ENCODE results near the gene ARPC5L. TPM values are rescaled to one million over a fixed set of nuclear protein-coding genes. Genes with fewer than 3 reads are reported as not detected.

The ARPC5L gene
- total RNA-seq, 6 experiments from 2014 or later, result 15.2 to 25.7 (median 20.6) TPM

DNA sequence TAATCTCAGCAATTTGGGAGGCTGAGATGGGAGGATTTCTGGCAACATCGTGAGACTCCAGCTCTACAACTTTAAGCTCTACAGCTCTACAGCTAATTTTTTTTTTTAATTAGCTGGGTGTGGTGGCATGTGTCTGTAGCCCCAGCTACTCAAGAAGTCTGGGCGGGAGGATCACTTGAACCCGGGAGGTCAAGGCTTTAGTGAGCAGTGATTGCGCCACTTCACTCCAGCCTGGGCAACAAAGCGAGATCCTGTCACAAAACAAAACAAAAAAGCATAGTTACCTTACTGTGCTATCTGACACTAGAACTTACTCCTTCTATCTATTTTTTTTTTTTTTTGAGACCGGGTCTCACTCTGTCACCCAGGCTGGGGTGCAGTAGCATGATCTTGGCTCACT is 15.0 kb upstream of the ARPC5L start:
- ATAC-seq, result no peak
- Histone ChIP-seq H3K36me3 (no peaks in the 10 kb centered on the region), H3K4me3 (no peak overlapping the region), H3K4me1 (no peaks in the 10 kb centered on the region), H3K27me3 (no peaks in the 10 kb centered on the region), H3K27ac (no peak overlapping the region), H3K9me3 (no peaks in the 10 kb centered on the region)
- no peak for DNase-seq
- intact Hi-C loops (cut with DNase I), result no loop called here
- no peak for TF ChIP-seq POLR2A (IDR thresholded peaks at IDR 0.05)
- TF ChIP-seq, protein P1, sequence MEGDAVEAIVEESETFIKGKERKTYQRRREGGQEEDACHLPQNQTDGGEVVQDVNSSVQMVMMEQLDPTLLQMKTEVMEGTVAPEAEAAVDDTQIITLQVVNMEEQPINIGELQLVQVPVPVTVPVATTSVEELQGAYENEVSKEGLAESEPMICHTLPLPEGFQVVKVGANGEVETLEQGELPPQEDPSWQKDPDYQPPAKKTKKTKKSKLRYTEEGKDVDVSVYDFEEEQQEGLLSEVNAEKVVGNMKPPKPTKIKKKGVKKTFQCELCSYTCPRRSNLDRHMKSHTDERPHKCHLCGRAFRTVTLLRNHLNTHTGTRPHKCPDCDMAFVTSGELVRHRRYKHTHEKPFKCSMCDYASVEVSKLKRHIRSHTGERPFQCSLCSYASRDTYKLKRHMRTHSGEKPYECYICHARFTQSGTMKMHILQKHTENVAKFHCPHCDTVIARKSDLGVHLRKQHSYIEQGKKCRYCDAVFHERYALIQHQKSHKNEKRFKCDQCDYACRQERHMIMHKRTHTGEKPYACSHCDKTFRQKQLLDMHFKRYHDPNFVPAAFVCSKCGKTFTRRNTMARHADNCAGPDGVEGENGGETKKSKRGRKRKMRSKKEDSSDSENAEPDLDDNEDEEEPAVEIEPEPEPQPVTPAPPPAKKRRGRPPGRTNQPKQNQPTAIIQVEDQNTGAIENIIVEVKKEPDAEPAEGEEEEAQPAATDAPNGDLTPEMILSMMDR (IDR thresholded peaks at IDR 0.05), result no peak
- WGBS (ENCODE audit: insufficient coverage, low coverage, low lambda C conversion rate, missing lambda C conversion rate), result 84% methylated on average over 6 of the region's 6 CpGs

DNA sequence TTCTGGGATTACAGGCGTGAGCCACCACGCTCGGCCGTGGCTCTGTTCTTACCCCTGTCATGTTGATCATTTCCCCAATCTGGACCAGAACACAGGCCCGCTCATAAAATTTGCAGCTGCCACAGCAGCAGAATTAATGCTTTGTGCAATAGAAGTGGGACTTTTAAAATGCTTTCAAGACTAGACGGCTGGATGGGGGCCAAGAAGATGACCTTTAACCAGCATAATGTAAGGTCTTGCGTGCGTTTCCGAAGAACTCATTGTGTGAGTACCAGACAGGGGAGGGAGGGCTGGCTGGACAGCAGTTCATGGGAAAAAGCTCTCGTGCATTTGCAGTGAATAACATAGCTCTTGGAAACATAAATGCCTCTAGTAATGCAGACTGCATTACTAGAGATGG is 12.1 kb upstream of the ARPC5L start:
- ATAC-seq (no peak), DNase-seq (no peak)
- Histone ChIP-seq H3K27ac (no peak overlapping the region), H3K4me3 (no peak overlapping the region), H3K27me3 (no peaks in the 10 kb centered on the region), H3K36me3 (no peaks in the 10 kb centered on the region), H3K4me1 (peaks cover 0 to 3% (median 0%) of the 10 kb centered on the region in 4 donors), H3K9me3 (no peaks in the 10 kb centered on the region)
- WGBS (ENCODE audit: insufficient coverage, low coverage, low lambda C conversion rate, missing lambda C conversion rate), result 14% methylated on average over 6 of the region's 10 CpGs
- intact Hi-C loops (cut with DNase I), result loop anchor here (5.0 kb wide), 1 partner anchor 72 kb away; the partner anchor contains the start of gene OLFML2A (in 2 of the 2)
- TF ChIP-seq, protein P1 (IDR thresholded peaks at IDR 0.05), result no peak
- TF ChIP-seq POLR2A (IDR thresholded peaks at IDR 0.05), result no peak

DNA sequence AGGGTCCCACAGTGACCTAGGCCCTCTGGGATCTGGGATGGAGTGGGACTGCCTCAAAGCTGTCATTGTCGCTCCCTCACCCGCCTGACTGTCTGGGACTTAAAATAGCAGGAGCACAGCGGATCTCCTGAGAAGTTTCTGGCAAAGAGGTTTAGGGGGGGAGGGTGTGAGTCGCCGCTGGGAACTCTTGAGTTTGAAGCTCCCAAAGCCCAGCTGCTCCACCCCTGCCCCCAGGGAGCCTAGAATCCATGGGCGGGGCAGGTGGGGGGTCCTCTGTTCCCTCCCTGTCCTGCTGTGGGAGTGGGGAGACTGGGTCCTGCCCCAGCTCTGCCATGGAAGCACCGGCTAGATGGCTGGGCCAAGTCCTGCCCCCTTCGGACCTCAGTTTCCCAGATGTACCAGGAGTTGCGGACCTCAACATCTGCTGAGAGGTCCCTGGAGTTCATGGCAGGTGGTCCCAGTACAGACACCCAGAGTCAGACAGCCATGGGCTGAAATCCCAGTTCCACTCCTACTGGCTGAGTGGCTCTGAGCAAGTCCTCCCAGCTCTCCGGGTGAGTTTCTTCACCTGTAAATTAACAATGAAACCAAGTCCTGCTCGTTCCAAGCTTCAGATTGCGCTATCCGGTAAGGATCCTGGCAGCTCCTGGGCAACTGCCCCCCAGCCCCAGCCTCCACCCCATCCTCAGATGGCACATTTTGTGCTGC is 9.7 kb upstream of the ARPC5L start:
- no peaks in the 10 kb centered on the region for H3K27me3 ChIP-seq
- intact Hi-C loops (cut with DNase I), result loop anchor here (5.0 kb wide), 1 partner anchor 75 kb away; the partner anchor contains the start of gene OLFML2A (in 2 of the 2)
- DNase-seq, result no peak
- H3K27ac ChIP-seq, result no peak overlapping the region
- H3K4me1 ChIP-seq, result peaks cover 0 to 3% (median 0%) of the 10 kb centered on the region in 4 donors
- peak overlapping the region in 1 of 3 donors; percentile 50 for H3K4me3 ChIP-seq
- 52% methylated on average over 3 of the region's 13 CpGs for WGBS (ENCODE audit: insufficient coverage, low coverage, low lambda C conversion rate, missing lambda C conversion rate)
- TF ChIP-seq, protein P1 (IDR thresholded peaks at IDR 0.05), result no peak
- no peak for TF ChIP-seq POLR2A (IDR thresholded peaks at IDR 0.05)
- no peaks in the 10 kb centered on the region for H3K9me3 ChIP-seq
- no peak for ATAC-seq
- H3K36me3 ChIP-seq, result peaks cover 0 to 4% (median under 1%) of the 10 kb centered on the region in 4 donors

DNA sequence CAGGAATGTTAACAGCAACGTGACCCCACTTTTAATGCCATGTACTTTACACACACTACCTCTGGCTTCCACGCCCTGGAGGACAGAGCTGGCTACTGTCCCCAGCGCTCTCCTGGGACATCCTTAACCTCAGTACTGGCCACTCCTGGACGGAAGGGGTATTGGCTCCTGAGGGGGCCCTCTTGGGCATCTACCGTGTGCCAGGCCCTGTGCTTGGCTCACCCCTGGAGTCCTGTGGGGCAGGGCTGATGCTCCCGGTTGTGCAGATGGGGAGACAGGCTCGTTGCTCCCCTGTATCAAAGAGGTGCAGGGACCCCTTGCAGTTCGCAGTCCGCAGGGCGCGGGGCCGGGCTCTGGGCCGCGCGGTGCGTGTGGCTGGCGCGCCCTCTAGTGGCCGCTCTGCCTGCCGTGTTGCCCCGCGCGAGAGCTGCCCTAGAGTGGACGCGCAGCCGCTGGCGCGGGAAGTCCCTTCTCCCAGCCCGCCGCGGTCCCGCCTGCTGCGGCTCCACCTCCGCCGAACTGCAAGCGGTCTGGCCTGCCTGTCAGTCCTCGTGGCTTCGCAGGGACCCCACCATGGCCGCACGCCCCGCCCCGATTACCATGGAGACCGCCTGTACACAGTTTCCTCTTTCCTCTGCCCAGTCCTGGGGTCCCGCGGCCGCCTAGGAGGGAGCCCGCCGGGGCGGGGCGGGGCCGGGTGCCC is 8.9 kb upstream of the ARPC5L start, which contains the start of gene WDR38:
WDR38 (plus strand) TSS at position 632 of the 703 bp plus-strand sequence. CDS start 72 bp downstream, outside the sequence.
- peak within 1 kb of the TSS; percentile 20 to 50 (median 46) for H3K4me3 ChIP-seq

More for the DNA sequence above, 8.9 kb upstream of the ARPC5L start, which contains the start of gene WDR38:
- intact Hi-C loops (cut with DNase I), result loop anchor here (5.0 kb wide), 1 partner anchor 76 kb away; the partner anchor contains the start of gene OLFML2A (in 2 of the 2)
- Histone ChIP-seq H3K27me3 (no peaks in the 10 kb centered on the region), H3K9me3 (no peaks in the 10 kb centered on the region), H3K4me1 (peaks cover 0 to 3% (median 0%) of the 10 kb centered on the region in 4 donors), H3K36me3 (peaks cover 0 to 11% (median 4%) of the 10 kb centered on the region in 4 donors), H3K27ac (no peak within 1 kb of the TSS)
- TF ChIP-seq, protein P1 (IDR thresholded peaks at IDR 0.05), result peak; percentile 96 to 99 (median 98)
- no peak for TF ChIP-seq POLR2A (IDR thresholded peaks at IDR 0.05)
- DNase-seq, result peak; percentile 74 to 81 (median 80)
- ATAC-seq, result peak; percentile 86 to 95 (median 89)
- no CpG with 5 or more reads among the region's 51 CpGs for WGBS (ENCODE audit: insufficient coverage, low coverage, low lambda C conversion rate, missing lambda C conversion rate)

Data from right lobe of liver (tissue), 6 donors.